DND-41 (cell line): Measurements from ENCODE around the gene OARD1.

ENCODE experiments used
- ATAC-seq: fragments of 200-7000 bp; cut with Tn5 transposase; 3 replicates; pipeline ENCODE4 v1.9.1; 2021; ENCODE audit warnings: low read depth; ENCODE audit not compliant: insufficient read depth
- DNase-seq: peaks from one replicate; pipeline ENCODE4 v3.0.0-alpha.2; 2020
- H2AFZ ChIP-seq: 2 replicates; pipeline ENCODE4 v1.6.0; 2012; ENCODE audit warnings: low read depth, low read length
- H3K27ac ChIP-seq: 2 replicates; pipeline ENCODE4 v1.5.1; 2012; ENCODE audit warnings: low read length, inconsistent platforms
- H3K27me3 ChIP-seq: fragments of 200-600 bp; sonication (generic); 2 replicates; pipeline ENCODE4 v1.6.0; 2012; ENCODE audit warnings: low read length, mild to moderate bottlenecking, inconsistent platforms; ENCODE audit not compliant: insufficient read depth, poor library complexity
- H3K36me3 ChIP-seq: 2 replicates; pipeline ENCODE4 v1.5.1; 2012; ENCODE audit warnings: low read length, inconsistent platforms; ENCODE audit not compliant: insufficient read depth
- H3K4me1 ChIP-seq: 2 replicates; pipeline ENCODE4 v1.5.1; 2012; ENCODE audit warnings: mild to moderate bottlenecking, low read length; ENCODE audit not compliant: insufficient read depth
- H3K4me2 ChIP-seq: 2 replicates; pipeline ENCODE4 v1.6.0; 2012; ENCODE audit warnings: mild to moderate bottlenecking, moderate library complexity, low read length, inconsistent platforms; ENCODE audit not compliant: insufficient read depth
- H3K4me3 ChIP-seq, 2 experiments: fragments of 200-600 bp in 1 of 2; shearing (Covaris generic) in 1 of 2; 2 replicates each; pipeline ENCODE4 v1.5.1; 2012 to 2016; ENCODE audit warnings: inconsistent platforms in 2 of 2, low read length in 2 of 2, mild to moderate bottlenecking in 2 of 2, low read depth in 1 of 2, moderate library complexity in 1 of 2
- H3K79me2 ChIP-seq: 2 replicates; pipeline ENCODE4 v1.6.0; 2012; ENCODE audit warnings: low read length, inconsistent platforms; ENCODE audit not compliant: insufficient read depth
- H3K9ac ChIP-seq: 2 replicates; pipeline ENCODE4 v1.6.0; 2012; ENCODE audit warnings: low read depth, mild to moderate bottlenecking, inconsistent platforms, low read length, moderate library complexity
- H3K9me3 ChIP-seq: 2 replicates; pipeline ENCODE4 v1.5.1; 2012; ENCODE audit warnings: low read length, moderate library complexity, mild to moderate bottlenecking, inconsistent platforms; ENCODE audit not compliant: insufficient read depth, severe bottlenecking
- H4K20me1 ChIP-seq: 2 replicates; pipeline ENCODE4 v1.6.0; 2012; ENCODE audit warnings: low read length; ENCODE audit not compliant: insufficient read depth
- CTCF ChIP-seq: IDR thresholded peaks from 2 replicates; pipeline ENCODE4 v1.5.1; 2012; ENCODE audit warnings: borderline replicate concordance, low read length, moderate library complexity, mild to moderate bottlenecking; ENCODE audit not compliant: poor library complexity, severe bottlenecking; ENCODE audit errors: extremely low read depth
- EZH2 ChIP-seq: IDR thresholded peaks from 3 replicates; pipeline ENCODE4 v1.6.1; 2012; ENCODE audit warnings: borderline replicate concordance, low read depth, mild to moderate bottlenecking, moderate library complexity, low read length, inconsistent platforms; ENCODE audit not compliant: severe bottlenecking

Gene OARD1

GRCh38 chr6:41043151-41043550 lies 29.0 kb downstream of the OARD1 start:
- Histone ChIP-seq H3K4me3 (no peak overlapping the region), H3K27ac (no peak overlapping the region), H4K20me1 (no peaks in the 10 kb centered on the region), H3K27me3 (no peaks in the 10 kb centered on the region), H3K9me3 (no peaks in the 10 kb centered on the region), H3K4me2 (no peak overlapping the region), H3K9ac (no peak overlapping the region), H2AFZ (no peak overlapping the region), H3K79me2 (no peaks in the 10 kb centered on the region), H3K4me1 (no peaks in the 10 kb centered on the region), H3K36me3 (no peaks in the 10 kb centered on the region)
- DNase-seq (no peak), ATAC-seq (no peak)
- TF ChIP-seq EZH2 (no peak), CTCF (no peak)

- H3K4me1 ChIP-seq: no peaks in the 10 kb centered on the region
- ATAC-seq (no peak), DNase-seq (no peak)
- H3K9me3 ChIP-seq: no peaks in the 10 kb centered on the region
- H4K20me1 ChIP-seq: no peaks in the 10 kb centered on the region
- no peaks in the 10 kb centered on the region for H3K79me2 ChIP-seq
- no peaks in the 10 kb centered on the region for H3K36me3 ChIP-seq
- no peaks in the 10 kb centered on the region for H3K27me3 ChIP-seq
- H3K27ac ChIP-seq: no peak within 1 kb of the TSS
- H3K4me3 ChIP-seq: no peak within 1 kb of the TSS
- no peak within 1 kb of the TSS for H3K4me2 ChIP-seq
- H2AFZ ChIP-seq: no peak within 1 kb of the TSS
- H3K9ac ChIP-seq: no peak within 1 kb of the TSS
- TF ChIP-seq CTCF (no peak), EZH2 (no peak)
Observed at GRCh38 chr6:41042226-41043055, 29.7 kb downstream of the OARD1 start, which contains the start of gene TSPO2. Gene TSPO2 (plus strand): TSS chr6:41042467. CDS start chr6:41042986, 519 bp downstream.

- no peaks in the 10 kb centered on the region for H3K27me3 ChIP-seq
- no peaks in the 10 kb centered on the region for H3K36me3 ChIP-seq
- H3K27ac ChIP-seq: no peak overlapping the region
- no peaks in the 10 kb centered on the region for H4K20me1 ChIP-seq
- no peak overlapping the region for H3K4me2 ChIP-seq
- TF ChIP-seq EZH2 (no peak), CTCF (no peak)
- no peak for ATAC-seq
- no peaks in the 10 kb centered on the region for H3K79me2 ChIP-seq
- no peak overlapping the region for H3K9ac ChIP-seq
- H2AFZ ChIP-seq: no peak overlapping the region
- no peak overlapping the region for H3K4me3 ChIP-seq
- no peak for DNase-seq
- H3K4me1 ChIP-seq: no peaks in the 10 kb centered on the region
- no peaks in the 10 kb centered on the region for H3K9me3 ChIP-seq
Observed at GRCh38 chr6:41040940-41041536, 31.1 kb downstream of the OARD1 start.
